CD4-positive, alpha-beta T cell (primary cell): ENCODE measurements around the gene ZSCAN22. TPM values are rescaled to one million over a fixed set of nuclear protein-coding genes. Genes with fewer than 3 reads are reported as not detected.

Source experiments
- ATAC-seq: fragments of 200-7000 bp; cut with Tn5 transposase; one replicate; pipeline ENCODE4 v1.10.0; 2022; ENCODE audit warnings: mild to moderate bottlenecking; ENCODE audit not compliant: poor library complexity
- CTCF ChIA-PET: fragments of 350-600 bp; sonication (Branson Sonifier 250); formaldehyde crosslinking; loops from one replicate; lab custom pipeline; 2021; ENCODE audit warnings: antibody characterized with exemption, inconsistent platforms; lab: Charles Lee
- POLR2A ChIA-PET: fragments of 350-600 bp; sonication (Branson Sonifier 250); formaldehyde crosslinking; loops from one replicate; lab custom pipeline; 2021; ENCODE audit warnings: antibody characterized with exemption, inconsistent platforms; lab: Charles Lee
- DNase-seq, 14 experiments: peaks; one replicate each; pipeline ENCODE4 v3.0.0-alpha.2; 2013 to 2020; ENCODE audit warnings: mixed read lengths in 2 of 14
- H3K27ac ChIP-seq, 2 donors: one replicate each; pipeline versions ENCODE4 v1.5.1 to v1.7.0; 2013; ENCODE audit warnings: low read length in 2 of 2, low read depth in 1 of 2, mild to moderate bottlenecking in 1 of 2
- H3K27me3 ChIP-seq, 2 experiments: 1 replicate in 1 of 2; 2 replicates in 1 of 2; pipeline versions ENCODE4 v1.6.1 to v1.7.0; 2013; ENCODE audit warnings: low read length in 2 of 2, control low read depth in 1 of 2, mild to moderate bottlenecking in 1 of 2, moderate library complexity in 1 of 2; ENCODE audit not compliant: insufficient read depth in 2 of 2, control insufficient read depth in 1 of 2
- H3K36me3 ChIP-seq: one replicate; pipeline ENCODE4 v1.6.1; 2013; ENCODE audit warnings: low read length, control low read depth; ENCODE audit not compliant: insufficient read depth
- H3K4me1 ChIP-seq: one replicate; pipeline ENCODE4 v1.6.1; 2013; ENCODE audit warnings: low read length, control low read depth; ENCODE audit not compliant: insufficient read depth
- H3K4me3 ChIP-seq: one replicate; pipeline ENCODE4 v1.5.1; 2013; ENCODE audit warnings: mild to moderate bottlenecking, low read length, moderate library complexity
- H3K9me3 ChIP-seq, 2 experiments: 1 replicate in 1 of 2; 2 replicates in 1 of 2; pipeline versions ENCODE4 v1.6.1 to v1.7.0; 2013; ENCODE audit warnings: low read length in 2 of 2, mild to moderate bottlenecking in 2 of 2, control low read depth in 1 of 2, moderate library complexity in 1 of 2; ENCODE audit not compliant: control insufficient read depth in 1 of 2, insufficient read depth in 1 of 2
- H3K27ac Mint-ChIP-seq: one replicate; pipeline ENCODE4 v1.8.0; 2020; ENCODE audit warnings: mixed read lengths
- H3K27me3 Mint-ChIP-seq: one replicate; pipeline ENCODE4 v1.8.0; 2021; ENCODE audit warnings: mixed read lengths
- H3K36me3 Mint-ChIP-seq: one replicate; pipeline ENCODE4 v1.8.0; 2021; ENCODE audit warnings: low read depth, mixed read lengths
- H3K4me1 Mint-ChIP-seq: one replicate; pipeline ENCODE4 v1.8.0; 2021; ENCODE audit warnings: low read depth, mixed read lengths
- H3K4me3 Mint-ChIP-seq: one replicate; pipeline ENCODE4 v1.8.0; 2020; ENCODE audit warnings: mild to moderate bottlenecking, mixed read lengths
- H3K9me3 Mint-ChIP-seq: one replicate; pipeline ENCODE4 v1.8.0; 2020; ENCODE audit warnings: mixed read lengths
- intact Hi-C, 2 experiments: fragments of 100-400 bp; cut with DNase I in 1 of 2; cut with micrococcal nuclease in 1 of 2; formaldehyde crosslinking; loops; one replicate each; pipeline versions ENCODE4 v1.15.1 to v1.9.0; 2023 to 2025; cut with DNase I, micrococcal nuclease
- total RNA-seq, 174 experiments: library from RNA in 2 of 174; stranded (reverse) in 2 of 174; gene quantifications; one replicate each; pipeline ENCODE4 v1.2.3 and lab custom pipeline; 2021 to 2026
- TF ChIP-seq, protein P1 (sequence below): fragments of 200-600 bp; IDR thresholded peaks from one replicate; pipeline ENCODE4 v1.8.0; 2022; ENCODE audit warnings: antibody characterized with exemption, mild to moderate bottlenecking

The ZSCAN22 gene
- total RNA-seq, 2 experiments from 2014 or later, result 0.77 to 0.81 TPM

GRCh38 chr19:58351558-58351878 lies 24.7 kb downstream of the ZSCAN22 start:
- H3K27ac Mint-ChIP-seq, result no peak overlapping the region

GRCh38 chr19:58351990-58352755 lies 25.4 kb downstream of the ZSCAN22 start:
- Histone ChIP-seq H3K36me3 (no peaks in the 10 kb centered on the region), H3K27me3 (peaks cover 0 to 2% of the 10 kb centered on the region in 2 experiments), H3K4me1 (peaks cover 35% of the 10 kb centered on the region), H3K9me3 (peaks cover 0 to 32% of the 10 kb centered on the region in 2 experiments), H3K27ac (no peak overlapping the region), H3K4me3 (no peak overlapping the region)
- Mint-ChIP-seq H3K4me1 (peaks cover 20% of the 10 kb centered on the region), H3K4me3 (no peak overlapping the region), H3K27me3 (peaks cover 6% of the 10 kb centered on the region), H3K36me3 (peaks cover 4% of the 10 kb centered on the region), H3K27ac (no peak overlapping the region), H3K9me3 (no peaks in the 10 kb centered on the region)
- DNase-seq, result no peak
- ChIA-PET POLR2A (interaction anchor here (0.9 kb wide), 1 partner anchor 11 kb away, joined by 3 read pairs; the partner anchor contains the start of gene ZNF497), CTCF (no interaction called here)
- TF ChIP-seq, protein P1, sequence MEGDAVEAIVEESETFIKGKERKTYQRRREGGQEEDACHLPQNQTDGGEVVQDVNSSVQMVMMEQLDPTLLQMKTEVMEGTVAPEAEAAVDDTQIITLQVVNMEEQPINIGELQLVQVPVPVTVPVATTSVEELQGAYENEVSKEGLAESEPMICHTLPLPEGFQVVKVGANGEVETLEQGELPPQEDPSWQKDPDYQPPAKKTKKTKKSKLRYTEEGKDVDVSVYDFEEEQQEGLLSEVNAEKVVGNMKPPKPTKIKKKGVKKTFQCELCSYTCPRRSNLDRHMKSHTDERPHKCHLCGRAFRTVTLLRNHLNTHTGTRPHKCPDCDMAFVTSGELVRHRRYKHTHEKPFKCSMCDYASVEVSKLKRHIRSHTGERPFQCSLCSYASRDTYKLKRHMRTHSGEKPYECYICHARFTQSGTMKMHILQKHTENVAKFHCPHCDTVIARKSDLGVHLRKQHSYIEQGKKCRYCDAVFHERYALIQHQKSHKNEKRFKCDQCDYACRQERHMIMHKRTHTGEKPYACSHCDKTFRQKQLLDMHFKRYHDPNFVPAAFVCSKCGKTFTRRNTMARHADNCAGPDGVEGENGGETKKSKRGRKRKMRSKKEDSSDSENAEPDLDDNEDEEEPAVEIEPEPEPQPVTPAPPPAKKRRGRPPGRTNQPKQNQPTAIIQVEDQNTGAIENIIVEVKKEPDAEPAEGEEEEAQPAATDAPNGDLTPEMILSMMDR, result no peak
- ATAC-seq, result no peak
- intact Hi-C loops, result no loop called here

More at GRCh38 chr19:58351558-58351878, 24.7 kb downstream of the ZSCAN22 start:
- H3K36me3 ChIP-seq, result no peaks in the 10 kb centered on the region
- ChIA-PET CTCF (no interaction called here), POLR2A (interaction anchor here (0.9 kb wide), 1 partner anchor 11 kb away, joined by 3 read pairs; the partner anchor contains the start of gene ZNF497)
- DNase-seq (no peak), ATAC-seq (no peak)
- H3K27ac ChIP-seq, result no peak overlapping the region
- no peak overlapping the region for H3K4me3 ChIP-seq
- H3K4me1 ChIP-seq, result peaks cover 35% of the 10 kb centered on the region
- intact Hi-C loops, result no loop called here
- Mint-ChIP-seq H3K9me3 (no peaks in the 10 kb centered on the region), H3K4me1 (peaks cover 20% of the 10 kb centered on the region), H3K27me3 (peaks cover 6% of the 10 kb centered on the region), H3K36me3 (peaks cover 4% of the 10 kb centered on the region), H3K4me3 (no peak overlapping the region)
- peaks cover 0 to 2% of the 10 kb centered on the region in 2 experiments for H3K27me3 ChIP-seq
- peaks cover 0 to 26% of the 10 kb centered on the region in 2 experiments for H3K9me3 ChIP-seq
- TF ChIP-seq, protein P1, result no peak

- Histone ChIP-seq H3K4me3 (no peak within 1 kb of the TSS), H3K27me3 (peaks cover 0 to 2% of the 10 kb centered on the region in 2 experiments), H3K4me1 (peaks cover 37% of the 10 kb centered on the region), H3K27ac (no peak within 1 kb of the TSS), H3K36me3 (no peaks in the 10 kb centered on the region), H3K9me3 (peaks cover 0 to 32% of the 10 kb centered on the region in 2 experiments)
- intact Hi-C loops, result no loop called here
- H3K36me3 Mint-ChIP-seq, result peaks cover 4% of the 10 kb centered on the region
- peak within 1 kb of the TSS; percentile 45 for H3K4me3 Mint-ChIP-seq
- H3K9me3 Mint-ChIP-seq, result no peaks in the 10 kb centered on the region
- H3K4me1 Mint-ChIP-seq, result peaks cover 15% of the 10 kb centered on the region
- ChIA-PET CTCF (no interaction called here), POLR2A (no interaction called here)
- no peak within 1 kb of the TSS for H3K27ac Mint-ChIP-seq
- ATAC-seq (no peak), DNase-seq (no peak)
- TF ChIP-seq, protein P1, result no peak
- H3K27me3 Mint-ChIP-seq, result peaks cover 6% of the 10 kb centered on the region
These were observed 26.2 kb downstream of the ZSCAN22 start, which contains the start of gene A1BG for GRCh38 chr19:58352760-58353671. TSS of gene A1BG (minus strand) at chr19:58353492. CDS start at chr19:58353437, 55 bp downstream.
